PC-9 (cell line): ENCODE results near the gene LRSAM1.

Experiments used
- EZH2 ChIP-seq: fragments of 200-600 bp; sonication (generic); IDR thresholded peaks from 2 replicates; pipeline ENCODE4 v1.8.0; 2017; ENCODE audit warnings: antibody characterized with exemption, low read depth
- TF ChIP-seq, protein P1 (sequence below): fragments of 200-600 bp; sonication (generic); conservative IDR thresholded peaks from 2 replicates; pipeline ENCODE4 v1.6.1; 2017; ENCODE audit warnings: mixed run types, antibody characterized with exemption, mild to moderate bottlenecking, moderate library complexity

DNA sequence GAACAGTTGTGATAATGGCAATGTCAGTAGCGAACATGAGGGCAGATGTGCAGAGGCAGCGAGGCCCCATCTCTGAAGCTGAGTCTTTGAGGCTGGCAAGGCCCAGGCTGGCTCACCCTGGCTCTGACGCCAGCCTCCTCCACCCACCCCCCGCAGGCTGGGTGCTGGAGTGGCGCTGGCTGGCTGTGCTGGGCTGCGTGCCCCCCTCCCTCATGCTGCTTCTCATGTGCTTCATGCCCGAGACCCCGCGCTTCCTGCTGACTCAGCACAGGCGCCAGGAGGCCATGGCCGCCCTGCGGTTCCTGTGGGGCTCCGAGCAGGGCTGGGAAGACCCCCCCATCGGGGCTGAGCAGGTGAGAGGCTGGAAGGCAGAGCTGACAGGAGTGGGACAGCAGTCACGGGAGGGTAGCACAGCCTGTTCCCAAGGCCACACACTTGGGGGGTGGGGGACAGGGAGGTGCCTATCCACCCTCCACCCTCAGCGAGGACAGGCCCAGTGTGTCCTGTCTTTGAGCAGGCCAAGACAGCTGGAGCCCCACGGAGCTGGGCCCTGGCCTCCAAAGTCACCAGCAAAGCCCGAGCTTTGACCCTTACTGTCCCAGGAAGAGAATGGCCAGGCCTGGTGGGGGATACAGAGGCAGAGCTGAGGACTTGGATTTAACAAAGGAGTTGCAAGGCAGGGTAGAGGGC lies 48.8 kb upstream of the LRSAM1 start:
- TF ChIP-seq, protein P1, sequence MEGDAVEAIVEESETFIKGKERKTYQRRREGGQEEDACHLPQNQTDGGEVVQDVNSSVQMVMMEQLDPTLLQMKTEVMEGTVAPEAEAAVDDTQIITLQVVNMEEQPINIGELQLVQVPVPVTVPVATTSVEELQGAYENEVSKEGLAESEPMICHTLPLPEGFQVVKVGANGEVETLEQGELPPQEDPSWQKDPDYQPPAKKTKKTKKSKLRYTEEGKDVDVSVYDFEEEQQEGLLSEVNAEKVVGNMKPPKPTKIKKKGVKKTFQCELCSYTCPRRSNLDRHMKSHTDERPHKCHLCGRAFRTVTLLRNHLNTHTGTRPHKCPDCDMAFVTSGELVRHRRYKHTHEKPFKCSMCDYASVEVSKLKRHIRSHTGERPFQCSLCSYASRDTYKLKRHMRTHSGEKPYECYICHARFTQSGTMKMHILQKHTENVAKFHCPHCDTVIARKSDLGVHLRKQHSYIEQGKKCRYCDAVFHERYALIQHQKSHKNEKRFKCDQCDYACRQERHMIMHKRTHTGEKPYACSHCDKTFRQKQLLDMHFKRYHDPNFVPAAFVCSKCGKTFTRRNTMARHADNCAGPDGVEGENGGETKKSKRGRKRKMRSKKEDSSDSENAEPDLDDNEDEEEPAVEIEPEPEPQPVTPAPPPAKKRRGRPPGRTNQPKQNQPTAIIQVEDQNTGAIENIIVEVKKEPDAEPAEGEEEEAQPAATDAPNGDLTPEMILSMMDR, result no peak
- TF ChIP-seq EZH2, result no peak
